ENCODE measurements around the gene PGK2.

The PGK2 gene

GRCh38 chr6:49736017-49736508 is 51.0 kb downstream of the PGK2 start:
- no peak for DNase-seq (ENCODE audit: low read depth)
